GM18861 (cell line): ENCODE measurements around the gene MAML3.

Experiments used
- ATAC-seq: cut with Tn5 transposase; IDR thresholded peaks from one replicate; pipeline ENCODE4 v1.9.1; 2021; ENCODE audit not compliant: unreplicated experiment

MAML3 gene

GRCh38 chr4:139797287-139797686, 356.7 kb downstream of the MAML3 start:
- no peak for ATAC-seq

GRCh38 chr4:139795527-139796314, 358.3 kb downstream of the MAML3 start:
- ATAC-seq: no peak

GRCh38 chr4:139794158-139794954, 359.6 kb downstream of the MAML3 start:
- no peak for ATAC-seq

GRCh38 chr4:139791681-139792080, 362.3 kb downstream of the MAML3 start:
- ATAC-seq: no peak

DNA sequence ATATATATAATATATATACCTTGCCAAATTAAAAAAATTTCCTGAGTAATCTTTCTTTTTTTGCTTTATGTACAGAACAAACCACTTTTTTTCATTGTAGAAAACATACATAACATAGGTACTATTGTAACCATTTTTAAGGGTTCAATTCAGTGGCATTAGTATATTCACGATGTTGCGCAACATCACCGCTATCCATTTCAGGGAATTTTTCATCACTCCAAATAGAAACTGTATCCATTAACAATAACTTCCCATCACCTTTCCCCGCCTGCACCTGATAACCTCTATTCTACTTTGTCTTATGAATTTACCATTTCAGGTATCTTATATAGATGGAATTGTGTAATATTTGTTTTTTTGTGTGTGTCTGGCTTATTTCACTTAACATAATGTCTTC, 363.7 kb downstream of the MAML3 start:
- ATAC-seq: no peak

GRCh38 chr4:139789096-139789654, 364.8 kb downstream of the MAML3 start:
- no peak for ATAC-seq

GRCh38 chr4:139786494-139787354, 367.3 kb downstream of the MAML3 start:
- no peak for ATAC-seq

GRCh38 chr4:139785356-139785755, 368.6 kb downstream of the MAML3 start:
- no peak for ATAC-seq

DNA sequence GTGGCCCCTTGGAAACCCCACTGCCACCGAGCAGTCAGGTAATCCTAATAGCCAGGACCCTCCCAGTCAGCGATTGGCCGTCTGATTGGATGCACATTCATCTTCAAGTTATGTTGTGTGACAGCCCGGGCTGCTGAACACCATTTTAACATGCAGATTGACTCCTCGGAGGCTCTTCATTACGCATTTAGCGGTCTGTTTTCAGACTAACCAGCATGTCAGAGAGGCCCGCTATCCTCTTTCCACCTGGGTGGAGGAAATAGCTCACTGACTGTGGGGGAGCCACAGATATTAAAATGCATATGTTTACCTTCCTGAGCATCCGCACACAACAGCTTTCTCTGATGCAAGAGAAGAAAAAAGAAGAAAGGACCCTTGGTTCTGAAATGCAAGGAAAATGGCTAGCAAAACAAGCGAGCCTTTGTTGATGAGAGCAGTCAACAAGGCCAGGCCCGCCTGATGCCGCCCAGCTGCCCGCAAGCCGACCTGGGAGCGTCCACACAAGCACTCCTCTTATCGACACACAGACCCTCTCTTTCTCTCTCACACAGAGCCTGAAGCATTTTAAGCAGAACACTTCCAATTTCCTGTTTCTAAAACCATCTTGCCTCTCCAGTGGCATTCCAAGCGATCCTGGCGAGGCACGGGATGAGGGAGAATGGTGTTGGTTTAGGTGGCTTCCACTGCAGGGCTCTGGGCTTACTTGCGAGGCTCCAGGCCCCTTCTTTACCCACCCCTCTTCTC, 370.1 kb downstream of the MAML3 start:
- ATAC-seq: no peak

DNA sequence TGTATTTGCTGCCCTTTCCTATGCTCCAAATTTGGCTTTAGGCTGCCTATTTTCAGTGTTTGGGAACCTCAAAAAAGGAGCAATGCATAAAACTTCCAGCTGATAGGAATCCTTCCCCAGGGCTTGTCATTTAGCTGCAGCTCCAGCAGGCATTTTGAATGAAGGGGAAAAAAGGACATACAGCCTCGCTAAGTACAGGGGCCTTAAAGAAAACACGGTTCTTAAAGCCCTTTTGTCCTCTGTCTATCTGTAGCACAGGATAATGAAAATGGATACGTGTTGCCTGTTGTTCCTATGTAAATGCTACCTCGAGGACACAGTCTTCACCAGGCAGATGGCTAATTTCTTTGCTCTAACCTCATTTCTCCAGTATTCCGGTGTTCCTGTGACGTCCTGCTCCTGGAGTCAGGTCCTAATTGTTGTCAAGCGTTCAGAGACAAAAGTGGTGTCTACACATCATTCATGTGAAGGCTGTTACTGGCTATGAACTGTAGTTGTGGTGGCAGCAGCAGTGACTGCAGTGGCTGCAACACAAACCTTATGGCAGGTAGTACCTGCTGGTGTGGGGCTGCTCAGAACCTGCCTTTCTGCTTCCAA, 371.0 kb downstream of the MAML3 start:
- no peak for ATAC-seq

- no peak for ATAC-seq
Observed at GRCh38 chr4:139781066-139781465, 372.9 kb downstream of the MAML3 start.

DNA sequence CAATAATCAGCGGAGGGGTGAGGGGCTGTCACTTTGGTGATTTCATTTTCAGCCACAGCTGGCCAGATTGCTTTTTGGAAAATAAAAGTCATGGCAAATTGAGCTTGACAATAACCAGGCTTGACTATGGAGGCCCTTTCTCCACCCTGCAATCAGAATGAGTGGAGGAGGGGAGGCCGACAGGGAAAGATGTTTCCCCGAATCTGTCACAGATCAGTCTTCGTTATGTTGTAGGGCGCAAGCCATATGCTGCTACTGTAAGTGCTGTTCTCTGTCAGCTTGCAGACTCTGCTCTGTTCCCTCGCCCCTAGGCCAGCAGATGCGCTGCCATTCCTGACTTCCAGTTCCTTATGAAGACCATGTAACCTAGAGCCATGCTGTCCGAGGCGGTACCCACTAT, 374.3 kb downstream of the MAML3 start:
- ATAC-seq: no peak

GRCh38 chr4:139777757-139778156, 376.2 kb downstream of the MAML3 start:
- ATAC-seq: no peak

DNA sequence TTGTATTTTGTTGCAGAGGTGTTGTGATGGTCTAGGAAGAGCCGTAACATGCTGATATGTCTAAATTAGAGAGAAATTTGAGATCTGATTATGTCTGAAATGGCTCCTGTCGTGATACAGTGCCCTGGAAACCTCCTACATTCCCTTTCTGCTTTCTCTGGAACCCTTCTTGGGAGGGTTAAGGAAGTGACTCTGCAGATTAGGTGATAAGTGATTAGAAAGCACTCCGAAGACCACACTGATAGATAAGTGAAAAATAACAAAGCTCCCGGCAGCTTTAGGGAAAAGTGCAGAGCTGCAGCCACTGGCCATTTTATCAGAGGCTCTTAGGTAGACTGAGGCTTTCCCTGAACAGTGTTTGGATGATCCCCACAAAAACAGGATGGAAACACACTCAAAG, 377.7 kb downstream of the MAML3 start:
- no peak for ATAC-seq

- no peak for ATAC-seq
Observed at GRCh38 chr4:139774759-139775487, 379.1 kb downstream of the MAML3 start.

DNA sequence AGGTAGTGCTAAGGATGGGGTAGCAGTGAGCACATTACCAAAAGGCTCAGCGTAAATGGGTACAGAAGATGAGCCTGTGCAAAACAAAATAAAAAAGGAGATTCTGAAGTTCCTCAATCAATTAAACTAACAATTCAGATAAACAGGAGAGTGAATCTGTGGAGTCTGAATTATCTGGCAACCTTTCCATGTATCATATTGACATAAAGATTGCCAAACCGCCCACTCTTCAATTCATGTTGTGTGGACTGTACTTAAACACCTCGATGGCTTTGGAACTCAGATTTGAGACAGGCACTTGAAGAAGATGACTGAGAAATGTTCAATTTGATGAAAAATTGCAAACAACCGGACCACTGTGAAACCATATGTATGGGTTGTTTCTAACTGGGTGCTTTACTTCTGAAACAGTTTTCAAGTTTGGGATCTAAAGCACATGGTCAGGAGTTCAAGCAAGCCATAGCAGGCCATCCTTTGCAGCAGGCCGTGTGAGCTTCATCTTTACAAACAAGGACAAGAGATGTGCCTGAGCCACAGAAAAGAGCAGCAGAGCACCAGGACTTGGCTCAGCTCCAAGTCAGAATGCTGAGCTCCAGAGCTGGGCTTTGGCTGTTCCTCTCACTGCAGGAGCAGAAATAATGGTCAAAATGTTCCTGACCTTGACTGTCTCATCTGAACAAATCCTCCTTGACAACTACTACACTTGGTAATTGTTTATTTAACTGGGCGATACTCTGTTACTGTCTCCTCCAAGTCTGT, 380.2 kb downstream of the MAML3 start:
- no peak for ATAC-seq

- ATAC-seq: no peak
Observed at GRCh38 chr4:139770361-139770760, 383.6 kb downstream of the MAML3 start.

- no peak for ATAC-seq
Observed at GRCh38 chr4:139769364-139769763, 384.6 kb downstream of the MAML3 start.

GRCh38 chr4:139768896-139769295, 385.1 kb downstream of the MAML3 start:
- no peak for ATAC-seq
